HEK293 (cell line): ENCODE results near the gene DRAP1.

Experiments used
- CTCF ChIA-PET: fragments of 350-600 bp; formaldehyde crosslinking; extraction: SDS; loops from one replicate; lab custom pipeline; 2021; ENCODE audit warnings: antibody characterized with exemption; lab: Yijun Ruan, JAX
- POLR2A ChIA-PET: fragments of 300-600 bp; formaldehyde crosslinking; extraction: SDS; loops from one replicate; lab custom pipeline; 2020; ENCODE audit warnings: antibody characterized with exemption, inconsistent platforms; lab: Yijun Ruan, JAX
- H3K27ac ChIP-seq: fragments of 200-500 bp; sonication (Bioruptor generic); 2 replicates; pipeline ENCODE4 v1.5.1; 2014; ENCODE audit warnings: low read depth, low read length, control low read depth, inconsistent platforms; ENCODE audit errors: extremely low read depth
- H3K36me3 ChIP-seq, 2 experiments: fragments of 200-500 bp in 1 of 2; sonication (Bioruptor generic) in 1 of 2; 1 replicate in 1 of 2; 2 replicates in 1 of 2; pipeline ENCODE4 v1.5.1; 2014 to 2017; ENCODE audit warnings: inconsistent platforms in 2 of 2, low read length in 2 of 2; ENCODE audit not compliant: control insufficient read depth in 2 of 2, insufficient read depth in 1 of 2
- H3K4me1 ChIP-seq: fragments of 200-500 bp; sonication (Bioruptor generic); 2 replicates; pipeline ENCODE4 v1.5.1; 2014; ENCODE audit warnings: mild to moderate bottlenecking, low read length, inconsistent platforms; ENCODE audit not compliant: control insufficient read depth, insufficient read depth
- H3K4me3 ChIP-seq: 2 replicates; pipeline ENCODE4 v1.5.1; 2011; ENCODE audit warnings: low read depth, mild to moderate bottlenecking, control low read depth, low read length, moderate library complexity
- H3K9me3 ChIP-seq: fragments of 200-500 bp; sonication (Bioruptor generic); 2 replicates; pipeline ENCODE4 v1.5.1; 2014; ENCODE audit warnings: low read depth, low read length, inconsistent platforms; ENCODE audit not compliant: control insufficient read depth, insufficient read depth
- GLI4 ChIP-seq: fragments of 450-650 bp; formaldehyde crosslinking; IDR thresholded peaks from 2 replicates; pipeline ENCODE4 v1.5.1; 2016; ENCODE audit warnings: missing biosample characterization, missing genetic modification characterization
- KLF9 ChIP-seq: fragments of 450-650 bp; formaldehyde crosslinking; IDR thresholded peaks from 2 replicates; pipeline ENCODE4 v1.5.1; 2016; ENCODE audit warnings: missing biosample characterization, missing genetic modification characterization, low read depth
- OVOL3 ChIP-seq: fragments of 450-650 bp; formaldehyde crosslinking; IDR thresholded peaks from 2 replicates; pipeline ENCODE4 v1.5.1; 2016; ENCODE audit warnings: missing biosample characterization, missing genetic modification characterization
- SETDB1 ChIP-seq: IDR thresholded peaks from one replicate; pipeline ENCODE4 v1.6.1; 2017; ENCODE audit warnings: mild to moderate bottlenecking, low read length, moderate library complexity, mixed read lengths; ENCODE audit not compliant: insufficient read length
- SP3 ChIP-seq: fragments of 450-650 bp; formaldehyde crosslinking; IDR thresholded peaks from 2 replicates; pipeline ENCODE4 v1.5.1; 2016; ENCODE audit warnings: missing biosample characterization, missing genetic modification characterization
- SP7 ChIP-seq: fragments of 450-650 bp; formaldehyde crosslinking; IDR thresholded peaks from 2 replicates; pipeline ENCODE4 v1.5.1; 2016; ENCODE audit warnings: missing biosample characterization, missing genetic modification characterization
- ZFHX2 ChIP-seq: fragments of 450-650 bp; formaldehyde crosslinking; conservative IDR thresholded peaks from 2 replicates; pipeline ENCODE4 v1.5.1; 2016; ENCODE audit warnings: missing biosample characterization, missing genetic modification characterization
- ZNF10 ChIP-seq: fragments of 450-650 bp; formaldehyde crosslinking; IDR thresholded peaks from 2 replicates; pipeline ENCODE4 v1.5.1; 2017; ENCODE audit warnings: missing biosample characterization, missing genetic modification characterization
- ZNF114 ChIP-seq: fragments of 450-650 bp; formaldehyde crosslinking; IDR thresholded peaks from 2 replicates; pipeline ENCODE4 v1.5.0; 2017; ENCODE audit warnings: missing biosample characterization, missing genetic modification characterization
- ZNF121 ChIP-seq: fragments of 450-650 bp; formaldehyde crosslinking; IDR thresholded peaks from 2 replicates; pipeline ENCODE4 v1.5.1; 2016; ENCODE audit warnings: missing biosample characterization, missing genetic modification characterization
- ZNF223 ChIP-seq: fragments of 450-650 bp; formaldehyde crosslinking; IDR thresholded peaks from 2 replicates; pipeline ENCODE4 v1.5.1; 2016; ENCODE audit warnings: missing biosample characterization, missing genetic modification characterization
- ZNF24 ChIP-seq: fragments of 450-650 bp; formaldehyde crosslinking; IDR thresholded peaks from 2 replicates; pipeline ENCODE4 v1.5.1; 2016; ENCODE audit warnings: missing biosample characterization, missing genetic modification characterization
- ZNF248 ChIP-seq: fragments of 450-650 bp; formaldehyde crosslinking; IDR thresholded peaks from 2 replicates; pipeline ENCODE4 v1.5.1; 2017; ENCODE audit warnings: missing biosample characterization, missing genetic modification characterization
- ZNF600 ChIP-seq: fragments of 450-650 bp; formaldehyde crosslinking; IDR thresholded peaks from 2 replicates; pipeline ENCODE4 v1.5.1; 2016; ENCODE audit warnings: missing biosample characterization, missing genetic modification characterization
- ZNF626 ChIP-seq: fragments of 450-650 bp; sonication (Bioruptor Pico); formaldehyde crosslinking; IDR thresholded peaks from 2 replicates; pipeline ENCODE4 v1.5.1; 2018; ENCODE audit warnings: missing biosample characterization, missing genetic modification characterization, inconsistent platforms
- ZNF629 ChIP-seq: fragments of 450-650 bp; formaldehyde crosslinking; IDR thresholded peaks from 2 replicates; pipeline ENCODE4 v1.5.1; 2017; ENCODE audit warnings: missing biosample characterization, missing genetic modification characterization
- ZNF777 ChIP-seq: fragments of 450-650 bp; formaldehyde crosslinking; IDR thresholded peaks from 2 replicates; pipeline ENCODE4 v1.5.1; 2017; ENCODE audit warnings: missing biosample characterization, missing genetic modification characterization, borderline replicate concordance
- ZNF791 ChIP-seq: fragments of 450-650 bp; formaldehyde crosslinking; IDR thresholded peaks from 2 replicates; pipeline ENCODE4 v1.5.1; 2016; ENCODE audit warnings: missing biosample characterization, missing genetic modification characterization
- ZNF837 ChIP-seq: fragments of 450-650 bp; formaldehyde crosslinking; IDR thresholded peaks from 2 replicates; pipeline ENCODE4 v1.5.1; 2016; ENCODE audit warnings: missing biosample characterization, missing genetic modification characterization
- ZXDB ChIP-seq: fragments of 450-650 bp; formaldehyde crosslinking; IDR thresholded peaks from 2 replicates; pipeline ENCODE4 v1.5.1; 2016; ENCODE audit warnings: missing biosample characterization, missing genetic modification characterization
- TF ChIP-seq, protein P1 (sequence below): fragments of 450-650 bp; formaldehyde crosslinking; IDR thresholded peaks from 2 replicates; pipeline ENCODE4 v1.5.1; 2017; ENCODE audit warnings: missing biosample characterization, missing genetic modification characterization
- TF ChIP-seq, protein P2 (sequence below): fragments of 450-650 bp; formaldehyde crosslinking; IDR thresholded peaks from 2 replicates; pipeline ENCODE4 v1.5.1; 2016; ENCODE audit warnings: missing biosample characterization, missing genetic modification characterization

The DRAP1 gene

DNA sequence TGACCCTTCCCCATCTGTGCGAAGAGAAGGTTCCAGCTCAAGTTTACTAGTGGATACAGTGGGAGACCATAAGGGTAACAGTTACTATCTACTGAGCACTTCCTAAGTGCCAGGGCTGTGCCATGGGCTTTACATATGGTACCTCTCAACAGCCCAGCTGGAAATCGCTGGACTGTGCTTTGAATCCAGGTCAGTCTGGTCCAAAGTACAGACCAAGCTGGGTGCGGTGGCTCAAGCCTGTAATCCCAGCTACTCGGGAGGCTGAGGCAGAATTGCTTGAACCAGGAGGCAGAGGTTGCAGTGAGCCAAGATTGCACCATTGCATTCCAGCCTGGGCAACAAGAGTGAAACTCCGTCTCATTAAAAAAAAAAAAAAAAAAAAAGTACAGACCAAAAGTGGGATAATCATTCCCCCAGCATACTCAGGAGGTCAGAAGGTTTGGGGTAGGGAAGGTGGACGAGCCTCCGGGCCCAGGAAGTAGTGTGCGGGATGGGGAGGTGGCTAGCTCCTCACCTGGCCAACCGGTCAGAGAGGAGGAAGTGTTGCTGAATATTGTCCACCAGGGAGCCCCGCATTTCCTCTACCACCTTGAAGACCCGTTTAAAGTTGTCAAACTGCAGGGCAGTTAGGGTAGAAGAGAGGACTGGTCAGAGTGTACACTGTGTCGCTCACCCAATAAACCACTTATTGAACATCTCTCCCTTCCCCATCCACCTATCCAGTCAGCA lies 33.3 kb upstream of the DRAP1 start:
- CTCF ChIA-PET = interaction anchor here (0.6 to 9.5 kb wide), 34 partner anchors 9 to 271 kb away, joined by 3 to 189 read pairs (median 8); partner anchors contain the start of genes CFL1, FOSL1, KAT5 and MUS81
- Histone ChIP-seq H3K36me3 (peaks cover 0 to 53% of the 10 kb centered on the region in 2 experiments; a peak in 2 of 3 replicates), H3K4me3 (no peak overlapping the region)

DNA sequence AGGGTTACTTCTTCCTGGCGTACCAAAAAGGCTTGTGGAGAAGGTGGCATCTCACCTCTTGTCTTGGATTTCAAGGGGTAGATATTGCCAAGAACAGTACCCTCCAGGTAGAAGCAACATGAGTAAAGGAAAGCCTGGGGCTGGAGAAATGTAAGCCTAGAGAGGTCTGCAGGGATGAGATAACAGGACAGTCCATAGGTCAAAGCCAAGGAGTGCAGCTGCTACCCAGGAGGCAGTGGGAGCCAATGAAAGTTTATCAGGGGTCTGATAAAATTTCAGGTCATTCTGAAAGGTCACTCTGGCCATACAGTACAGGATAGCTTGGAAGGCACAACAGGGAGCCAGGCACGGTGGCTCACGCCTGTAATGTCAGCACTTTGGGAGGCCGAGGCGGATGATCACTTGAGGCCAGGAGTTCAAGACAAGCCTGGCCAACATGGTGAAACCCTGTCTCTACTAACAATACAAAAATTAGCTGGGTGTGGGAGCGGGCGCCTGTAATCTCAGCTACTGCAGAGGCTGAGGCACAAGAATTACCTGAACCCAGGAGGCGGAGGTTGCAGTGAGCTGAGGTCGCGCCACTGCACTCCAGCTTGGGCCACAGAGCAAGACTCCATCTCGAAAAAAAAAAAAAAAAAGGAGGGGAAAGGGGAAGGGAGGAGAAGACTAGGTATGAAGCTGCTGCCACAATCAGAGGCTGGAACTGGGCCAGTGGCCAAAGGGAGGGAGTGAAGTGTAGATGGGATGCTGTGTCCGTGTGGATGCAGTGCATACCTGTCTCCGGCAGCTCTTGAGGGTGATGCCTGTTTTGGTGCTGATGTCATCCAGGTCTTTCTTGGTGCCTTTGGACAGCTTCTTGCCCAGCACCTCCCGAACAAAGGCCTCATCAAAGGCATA lies 32.2 kb upstream of the DRAP1 start:
- H3K4me3 ChIP-seq = peak overlapping the region; percentile 87
- TF ChIP-seq ZNF10 = no peak
- TF ChIP-seq SP3 (tag by site-specific recombination) = no peak
- TF ChIP-seq ZNF223 (tag by site-specific recombination) = no peak
- no peak for TF ChIP-seq ZNF114 (tag by site-specific recombination)
- no peak for TF ChIP-seq KLF9 (tag by site-specific recombination)
- TF ChIP-seq ZNF121 (tag by site-specific recombination) = no peak
- TF ChIP-seq, all 188 proteins: peak for 0
- Histone ChIP-seq H3K36me3 (peaks cover 0 to 50% of the 10 kb centered on the region in 2 experiments; a peak in 2 of 3 replicates), H3K27ac (peak overlapping the region; percentile 1; the same call in 1 of the 2 replicates), H3K9me3 (no peaks in the 10 kb centered on the region), H3K4me1 (no peaks in the 10 kb centered on the region)
- ChIA-PET CTCF (interaction anchor here (0.6 to 9.5 kb wide), 24 partner anchors 9 to 180 kb away, joined by 3 to 189 read pairs (median 5); partner anchors contain the start of genes CFL1, FOSL1, KAT5 and MUS81), POLR2A (interaction anchor here (1.4 to 6.1 kb wide), 6 partner anchors 13 to 225 kb away, joined by 4 to 121 read pairs (median 16); partner anchors contain the start of genes CFL1, FOSL1, MUS81 and RELA)

More for the DNA sequence above, 33.3 kb upstream of the DRAP1 start:
- Histone ChIP-seq H3K9me3 (no peaks in the 10 kb centered on the region), H3K4me1 (no peaks in the 10 kb centered on the region), H3K27ac (no peak overlapping the region)
- POLR2A ChIA-PET = interaction anchor here (2.0 to 6.1 kb wide), 4 partner anchors 26 to 166 kb away, joined by 5 to 121 read pairs (median 12); partner anchors contain the start of genes CFL1, MUS81 and RNASEH2C
- TF ChIP-seq ZNF248 (tag by site-specific recombination) (0 out of 2 replicates have a peak, but pooled peaks have one; percentile 71), ZNF777 (tag by site-specific recombination) (no peak)
- TF ChIP-seq, all 188 proteins: peak for 1

DNA sequence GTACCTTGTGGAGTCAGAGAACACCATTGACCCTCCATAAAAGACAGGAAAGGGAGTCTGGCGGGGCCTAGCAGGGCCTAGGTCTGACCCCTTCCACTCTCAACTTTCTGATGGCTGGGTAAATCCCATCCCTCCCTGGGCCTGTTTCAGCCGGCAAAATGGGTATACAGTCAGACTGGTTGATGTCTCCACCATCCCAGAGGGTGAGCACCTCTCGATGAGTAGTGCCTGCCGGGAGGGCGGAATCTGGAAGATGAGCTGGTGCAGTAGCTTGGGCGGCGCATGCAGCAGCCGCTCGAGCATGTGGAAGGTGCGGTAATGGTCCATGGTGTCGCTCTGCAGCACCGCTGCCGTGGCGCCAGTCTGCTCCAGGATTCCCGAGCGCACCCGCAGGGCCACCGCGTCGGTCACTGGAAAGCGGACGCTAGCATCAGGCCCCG lies 31.5 kb upstream of the DRAP1 start:
- Histone ChIP-seq H3K36me3 (peaks cover 0 to 44% of the 10 kb centered on the region in 2 experiments; a peak in 2 of 3 replicates), H3K27ac (peak overlapping the region; percentile 1; the same call in 1 of the 2 replicates), H3K9me3 (no peaks in the 10 kb centered on the region), H3K4me1 (no peaks in the 10 kb centered on the region), H3K4me3 (peak overlapping the region; percentile 87)
- ChIA-PET CTCF (interaction anchor here (0.6 to 9.5 kb wide), 40 partner anchors 8 to 250 kb away, joined by 3 to 189 read pairs (median 4); partner anchors contain the start of genes CATSPER1, CFL1, CTSW and FOSL1), POLR2A (interaction anchor here (0.6 to 6.1 kb wide), 41 partner anchors 8 to 1550 kb away, joined by 3 to 121 read pairs (median 5); partner anchors contain the start of genes BANF1, C11orf68, CFL1 and CTSW)
- TF ChIP-seq OVOL3 (tag by site-specific recombination) = no peak
- no peak for TF ChIP-seq ZNF626
- TF ChIP-seq ZNF791 (tag by site-specific recombination) = no peak
- TF ChIP-seq, protein P1, sequence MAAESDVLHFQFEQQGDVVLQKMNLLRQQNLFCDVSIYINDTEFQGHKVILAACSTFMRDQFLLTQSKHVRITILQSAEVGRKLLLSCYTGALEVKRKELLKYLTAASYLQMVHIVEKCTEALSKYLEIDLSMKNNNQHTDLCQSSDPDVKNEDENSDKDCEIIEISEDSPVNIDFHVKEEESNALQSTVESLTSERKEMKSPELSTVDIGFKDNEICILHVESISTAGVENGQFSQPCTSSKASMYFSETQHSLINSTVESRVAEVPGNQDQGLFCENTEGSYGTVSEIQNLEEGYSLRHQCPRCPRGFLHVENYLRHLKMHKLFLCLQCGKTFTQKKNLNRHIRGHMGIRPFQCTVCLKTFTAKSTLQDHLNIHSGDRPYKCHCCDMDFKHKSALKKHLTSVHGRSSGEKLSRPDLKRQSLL (tag by site-specific recombination) = 0 out of 2 replicates have a peak, but pooled peaks have one; percentile 11
- no peak for TF ChIP-seq ZXDB (tag by site-specific recombination)
- no peak for TF ChIP-seq SP7 (tag by site-specific recombination)
- 0 out of 2 replicates have a peak, but pooled peaks have one; percentile 42 for TF ChIP-seq ZNF600 (tag by site-specific recombination)
- TF ChIP-seq, protein P2, sequence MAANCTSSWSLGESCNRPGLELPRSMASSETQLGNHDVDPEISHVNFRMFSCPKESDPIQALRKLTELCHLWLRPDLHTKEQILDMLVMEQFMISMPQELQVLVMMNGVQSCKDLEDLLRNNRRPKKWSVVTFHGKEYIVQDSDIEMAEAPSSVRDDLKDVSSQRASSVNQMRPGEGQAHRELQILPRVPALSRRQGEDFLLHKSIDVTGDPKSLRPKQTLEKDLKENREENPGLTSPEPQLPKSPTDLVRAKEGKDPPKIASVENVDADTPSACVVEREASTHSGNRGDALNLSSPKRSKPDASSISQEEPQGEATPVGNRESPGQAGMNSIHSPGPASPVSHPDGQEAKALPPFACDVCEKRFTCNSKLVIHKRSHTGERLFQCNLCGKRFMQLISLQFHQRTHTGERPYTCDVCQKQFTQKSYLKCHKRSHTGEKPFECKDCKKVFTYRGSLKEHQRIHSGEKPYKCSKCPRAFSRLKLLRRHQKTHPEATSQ (tag by site-specific recombination) = no peak
- no peak for TF ChIP-seq ZNF24 (tag by site-specific recombination)
- TF ChIP-seq GLI4 (tag by site-specific recombination) = no peak
- TF ChIP-seq ZNF837 (tag by site-specific recombination) = no peak
- TF ChIP-seq ZFHX2 (tag by site-specific recombination) = no peak
- TF ChIP-seq SETDB1 = no peak
- TF ChIP-seq ZNF629 = no peak
